H9 (cell line): ENCODE measurements around the gene C16orf86. TPM values are rescaled to one million over a fixed set of nuclear protein-coding genes. Genes with fewer than 3 reads are reported as not detected.

Experiments
- DNase-seq: peaks from one replicate; pipeline ENCODE4 v3.0.0-alpha.2; 2017
- H2AFZ ChIP-seq: one replicate; pipeline ENCODE4 v1.6.1; 2013; ENCODE audit warnings: mild to moderate bottlenecking, low read length, control low read depth, moderate library complexity
- H2AK5ac ChIP-seq: 2 replicates; pipeline ENCODE4 v1.6.1; 2013; ENCODE audit warnings: low read length, control low read depth, mixed read lengths; ENCODE audit not compliant: insufficient read length
- H2BK120ac ChIP-seq: one replicate; pipeline ENCODE4 v1.6.1; 2013; ENCODE audit warnings: low read depth, mild to moderate bottlenecking, low read length, control low read depth, inconsistent platforms; ENCODE audit not compliant: poor library complexity, severe bottlenecking
- H2BK12ac ChIP-seq: 2 replicates; pipeline ENCODE4 v1.6.1; 2013; ENCODE audit warnings: low read length, control low read depth, mixed read lengths, low read depth; ENCODE audit not compliant: insufficient read length
- H2BK15ac ChIP-seq: 2 replicates; pipeline ENCODE4 v1.6.1; 2013; ENCODE audit warnings: low read depth, low read length, control low read depth
- H2BK20ac ChIP-seq: one replicate; pipeline ENCODE4 v1.6.1; 2013; ENCODE audit warnings: low read depth, mild to moderate bottlenecking, low read length, control low read depth, inconsistent platforms; ENCODE audit not compliant: poor library complexity, severe bottlenecking
- H2BK5ac ChIP-seq: 2 replicates; pipeline ENCODE4 v1.6.1; 2013; ENCODE audit warnings: low read length, control low read depth, mixed read lengths; ENCODE audit not compliant: insufficient read length
- H3K14ac ChIP-seq: 2 replicates; pipeline ENCODE4 v1.6.1; 2013; ENCODE audit warnings: low read length, control low read depth; ENCODE audit not compliant: insufficient read depth
- H3K18ac ChIP-seq: 2 replicates; pipeline ENCODE4 v1.6.1; 2013; ENCODE audit warnings: low read depth, mild to moderate bottlenecking, mixed read lengths, low read length, control low read depth; ENCODE audit not compliant: insufficient read length
- H3K23ac ChIP-seq: 2 replicates; pipeline ENCODE4 v1.6.1; 2013; ENCODE audit warnings: low read length, control low read depth, mixed read lengths, low read depth; ENCODE audit not compliant: insufficient read length
- H3K23me2 ChIP-seq: 2 replicates; pipeline ENCODE4 v1.6.1; 2013; ENCODE audit warnings: low read depth, mild to moderate bottlenecking, mixed read lengths, low read length, control low read depth; ENCODE audit not compliant: insufficient read length, poor library complexity, severe bottlenecking
- H3K27ac ChIP-seq: 2 replicates; pipeline ENCODE4 v1.5.1; 2013; ENCODE audit warnings: low read length, control low read depth, mixed read lengths, low read depth; ENCODE audit not compliant: insufficient read length
- H3K27me3 ChIP-seq: 2 replicates; pipeline ENCODE4 v1.6.1; 2013; ENCODE audit warnings: low read length, control low read depth, inconsistent platforms; ENCODE audit not compliant: insufficient read depth
- H3K4ac ChIP-seq: 2 replicates; pipeline ENCODE4 v1.6.1; 2013; ENCODE audit warnings: low read depth, mild to moderate bottlenecking, control low read depth, inconsistent platforms, low read length, moderate library complexity
- H3K4me1 ChIP-seq: 2 replicates; pipeline ENCODE4 v1.6.1; 2013; ENCODE audit warnings: low read length, control low read depth, inconsistent platforms; ENCODE audit not compliant: insufficient read depth
- H3K4me2 ChIP-seq: 2 replicates; pipeline ENCODE4 v1.6.1; 2013; ENCODE audit warnings: low read length, control low read depth, mixed read lengths; ENCODE audit not compliant: insufficient read length, insufficient read depth
- H3K56ac ChIP-seq: 2 replicates; pipeline ENCODE4 v1.6.1; 2013; ENCODE audit warnings: low read depth, mild to moderate bottlenecking, mixed read lengths, low read length, control low read depth; ENCODE audit not compliant: insufficient read length
- H3K79me1 ChIP-seq: 2 replicates; pipeline ENCODE4 v1.6.1; 2013; ENCODE audit warnings: low read depth, mild to moderate bottlenecking, moderate library complexity, low read length, control low read depth, inconsistent platforms; ENCODE audit not compliant: insufficient read depth, poor library complexity, severe bottlenecking
- H3K79me2 ChIP-seq: 2 replicates; pipeline ENCODE4 v1.6.1; 2013; ENCODE audit warnings: low read length, control low read depth, inconsistent platforms; ENCODE audit not compliant: insufficient read depth
- H3K9ac ChIP-seq: 2 replicates; pipeline ENCODE4 v1.6.1; 2013; ENCODE audit warnings: low read length, control low read depth, mixed read lengths; ENCODE audit not compliant: insufficient read length; ENCODE audit errors: extremely low read depth
- H3K9me3 ChIP-seq: one replicate; pipeline ENCODE4 v1.6.1; 2013; ENCODE audit warnings: low read depth, low read length, inconsistent platforms; ENCODE audit not compliant: control insufficient read depth
- H3T11ph ChIP-seq: one replicate; pipeline ENCODE4 v1.6.1; 2013; ENCODE audit warnings: mild to moderate bottlenecking, low read length, control low read depth, inconsistent platforms
- H4K20me1 ChIP-seq: one replicate; pipeline ENCODE4 v1.6.1; 2013; ENCODE audit not compliant: control insufficient read depth, insufficient read length, insufficient read depth
- H4K5ac ChIP-seq: 2 replicates; pipeline ENCODE4 v1.6.1; 2013; ENCODE audit warnings: low read depth, mild to moderate bottlenecking, mixed read lengths, low read length, control low read depth; ENCODE audit not compliant: insufficient read length
- H4K8ac ChIP-seq: replicated peaks from 2 replicates; pipeline ENCODE4 v1.6.1; 2013; ENCODE audit warnings: low read length, control low read depth, mixed read lengths, low read depth; ENCODE audit not compliant: insufficient read length
- H4K91ac ChIP-seq: 2 replicates; pipeline ENCODE4 v1.6.1; 2013; ENCODE audit warnings: low read depth, mild to moderate bottlenecking, moderate library complexity, mixed read lengths, low read length, control low read depth; ENCODE audit not compliant: insufficient read length
- H3K27ac Mint-ChIP-seq, 3 experiments: 2 replicates in 2 of 3; 3 replicates in 1 of 3; pipeline ENCODE4 v1.8.0; 2020 to 2021; ENCODE audit warnings: mixed read lengths in 3 of 3, mild to moderate bottlenecking in 1 of 3, moderate library complexity in 1 of 3
- H3K27me3 Mint-ChIP-seq: 2 replicates; pipeline ENCODE4 v1.8.0; 2021; ENCODE audit warnings: low read depth, mild to moderate bottlenecking, moderate library complexity, mixed read lengths
- H3K36me3 Mint-ChIP-seq, 3 experiments: 2 replicates in 2 of 3; 3 replicates in 1 of 3; pipeline ENCODE4 v1.8.0; 2020 to 2021; ENCODE audit warnings: low read depth in 3 of 3, mixed read lengths in 3 of 3; ENCODE audit not compliant: insufficient read depth in 1 of 3
- H3K4me1 Mint-ChIP-seq, 2 experiments: 2 replicates each; pipeline ENCODE4 v1.8.0; 2020; ENCODE audit warnings: mixed read lengths in 2 of 2
- H3K4me3 Mint-ChIP-seq, 2 experiments: 2 replicates in 1 of 2; 3 replicates in 1 of 2; pipeline ENCODE4 v1.8.0; 2020 to 2021; ENCODE audit warnings: mild to moderate bottlenecking in 2 of 2, mixed read lengths in 2 of 2, moderate library complexity in 1 of 2
- H3K9me3 Mint-ChIP-seq, 2 experiments: 2 replicates in 1 of 2; 3 replicates in 1 of 2; pipeline ENCODE4 v1.8.0; 2020; ENCODE audit warnings: mild to moderate bottlenecking in 2 of 2, mixed read lengths in 2 of 2, moderate library complexity in 1 of 2
- WGBS: extraction: QIAGEN DNeasy Blood & Tissue Kit; methylation state at CpG from one replicate; pipeline ENCODE4 v1.1.7; 2013; ENCODE audit warnings: missing lambda C conversion rate, low lambda C conversion rate, mixed read lengths; ENCODE audit not compliant: insufficient read length; ENCODE audit errors: extremely low coverage; 5-methylcytosine and 5-hydroxymethylcytosine counted together
- total RNA-seq: library from RNA; stranded (reverse); gene quantifications from 2 replicates; pipeline ENCODE4 v1.2.1, GENCODE V29; 2021
- TF ChIP-seq, protein P1 (sequence below): fragments of 200-600 bp; sonication (generic); conservative IDR thresholded peaks from 3 replicates; pipeline ENCODE4 v1.8.0; 2021; ENCODE audit warnings: antibody characterized with exemption, mild to moderate bottlenecking

The C16orf86 gene
- total RNA-seq, 1 experiment from 2014 or later: 1.5 TPM

DNA sequence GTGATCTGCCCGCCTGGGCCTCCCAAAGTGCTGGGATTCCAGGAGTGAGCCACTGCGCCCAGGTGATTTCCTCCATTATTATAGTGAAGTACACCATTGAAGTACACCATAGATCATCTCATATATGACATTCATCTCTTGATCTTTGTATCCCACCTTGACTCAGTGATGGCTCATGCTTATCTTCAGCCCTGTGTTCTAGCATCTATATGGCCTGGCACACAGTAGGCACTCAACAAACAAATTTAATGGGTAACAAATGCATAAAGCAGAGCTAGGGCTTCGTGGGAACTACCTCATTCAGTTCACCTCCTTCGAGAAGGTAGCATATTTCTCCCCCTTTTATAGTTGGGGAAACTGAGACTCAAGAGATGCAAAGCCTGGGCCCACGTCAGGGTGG, 1.0 kb upstream of the C16orf86 start:
- Histone ChIP-seq H2BK120ac (no peak overlapping the region), H3T11ph (no peak overlapping the region), H3K18ac (no peak overlapping the region), H2BK15ac (no peak overlapping the region), H4K8ac (no peak overlapping the region), H2BK5ac (no peak overlapping the region), H2BK20ac (no peak overlapping the region), H3K27me3 (no peaks in the 10 kb centered on the region), H2AK5ac (no peak overlapping the region), H3K14ac (no peak overlapping the region), H3K9me3 (no peaks in the 10 kb centered on the region), H3K56ac (no peak overlapping the region), H3K79me1 (no peaks in the 10 kb centered on the region), H3K79me2 (no peaks in the 10 kb centered on the region), H2AFZ (no peak overlapping the region), H4K5ac (no peak overlapping the region), H2BK12ac (no peak overlapping the region), H4K20me1 (no peaks in the 10 kb centered on the region), H3K4ac (no peak overlapping the region), H3K4me1 (no peaks in the 10 kb centered on the region), H3K27ac (no peak overlapping the region), H3K9ac (no peak overlapping the region), H3K23me2 (peaks cover 10% of the 10 kb centered on the region), H4K91ac (no peak overlapping the region), H3K23ac (no peak overlapping the region), H3K4me2 (peak overlapping the region; percentile 56)
- Mint-ChIP-seq H3K36me3 (peaks cover 3 to 11% (median 8%) of the 10 kb centered on the region in 3 experiments; a peak in 5 of 7 replicates), H3K27ac (no peak overlapping the region), H3K9me3 (no peaks in the 10 kb centered on the region), H3K4me1 (peaks cover 9 to 30% of the 10 kb centered on the region in 2 experiments; a peak in 3 of 4 replicates), H3K4me3 (peak overlapping the region; percentile 62 to 80), H3K27me3 (peaks cover 4% of the 10 kb centered on the region)
- WGBS: no CpG with 5 or more reads among the region's 5 CpGs
- no peak for DNase-seq
- TF ChIP-seq, protein P1, sequence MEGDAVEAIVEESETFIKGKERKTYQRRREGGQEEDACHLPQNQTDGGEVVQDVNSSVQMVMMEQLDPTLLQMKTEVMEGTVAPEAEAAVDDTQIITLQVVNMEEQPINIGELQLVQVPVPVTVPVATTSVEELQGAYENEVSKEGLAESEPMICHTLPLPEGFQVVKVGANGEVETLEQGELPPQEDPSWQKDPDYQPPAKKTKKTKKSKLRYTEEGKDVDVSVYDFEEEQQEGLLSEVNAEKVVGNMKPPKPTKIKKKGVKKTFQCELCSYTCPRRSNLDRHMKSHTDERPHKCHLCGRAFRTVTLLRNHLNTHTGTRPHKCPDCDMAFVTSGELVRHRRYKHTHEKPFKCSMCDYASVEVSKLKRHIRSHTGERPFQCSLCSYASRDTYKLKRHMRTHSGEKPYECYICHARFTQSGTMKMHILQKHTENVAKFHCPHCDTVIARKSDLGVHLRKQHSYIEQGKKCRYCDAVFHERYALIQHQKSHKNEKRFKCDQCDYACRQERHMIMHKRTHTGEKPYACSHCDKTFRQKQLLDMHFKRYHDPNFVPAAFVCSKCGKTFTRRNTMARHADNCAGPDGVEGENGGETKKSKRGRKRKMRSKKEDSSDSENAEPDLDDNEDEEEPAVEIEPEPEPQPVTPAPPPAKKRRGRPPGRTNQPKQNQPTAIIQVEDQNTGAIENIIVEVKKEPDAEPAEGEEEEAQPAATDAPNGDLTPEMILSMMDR: no peak
